SK-N-SH (cell line): ENCODE results near the gene VPS50. TPM values are rescaled to one million over a fixed set of nuclear protein-coding genes. Genes with fewer than 3 reads are reported as not detected.

Experiments
- CTCF ChIA-PET: fragments of 300-600, 350-600 bp; formaldehyde crosslinking; extraction: SDS; loops from one replicate; lab custom pipeline; 2021; lab: Yijun Ruan, JAX
- POLR2A ChIA-PET: fragments of 350-600 bp; sonication (Branson Sonifier 250); formaldehyde crosslinking; extraction: SDS; loops from one replicate; lab custom pipeline; 2020; ENCODE audit warnings: antibody characterized with exemption, inconsistent platforms; lab: Yijun Ruan, JAX
- DNase-seq: peaks from one replicate; pipeline ENCODE4 v3.0.0; 2012
- H2AFZ ChIP-seq: fragments of 200-600 bp; sonication (generic); 2 replicates; pipeline ENCODE4 v1.8.1; 2016; ENCODE audit warnings: antibody characterized with exemption, mild to moderate bottlenecking, low read depth
- H3F3A ChIP-seq: fragments of 200-600 bp; sonication (generic); replicated peaks from 2 replicates; pipeline ENCODE3; 2016; ENCODE audit warnings: antibody characterized with exemption, mild to moderate bottlenecking; ENCODE audit not compliant: insufficient read depth
- H3K27ac ChIP-seq, 2 experiments: fragments of 200-500 bp in 1 of 2; fragments of 200-600 bp in 1 of 2; sonication (Bioruptor generic) in 1 of 2; sonication (generic), shearing (Covaris generic) in 1 of 2; 2 replicates each; pipeline versions ENCODE4 v1.5.1 to v1.6.1; 2014 to 2016; ENCODE audit warnings: low read depth in 2 of 2, inconsistent platforms in 1 of 2, low read length in 1 of 2, mild to moderate bottlenecking in 1 of 2, mixed read lengths in 1 of 2
- H3K27me3 ChIP-seq: fragments of 200-600 bp; sonication (generic), shearing (Covaris generic); 2 replicates; pipeline ENCODE4 v1.6.1; 2016; ENCODE audit warnings: mixed run types; ENCODE audit not compliant: insufficient read depth
- H3K36me3 ChIP-seq, 2 experiments: fragments of 200-500 bp in 1 of 2; fragments of 200-600 bp in 1 of 2; sonication (Bioruptor generic) in 1 of 2; sonication (generic) in 1 of 2; replicated peaks in 1 of 2; 2 replicates each; pipeline versions ENCODE3 to v1.5.1; 2014 to 2016; ENCODE audit warnings: low read length in 1 of 2, mild to moderate bottlenecking in 1 of 2; ENCODE audit not compliant: insufficient read depth in 2 of 2, control insufficient read depth in 1 of 2
- H3K4me1 ChIP-seq, 2 experiments: fragments of 200-500 bp in 1 of 2; fragments of 200-600 bp in 1 of 2; sonication (Bioruptor generic) in 1 of 2; sonication (generic), shearing (Covaris generic) in 1 of 2; 2 replicates each; pipeline versions ENCODE4 v1.5.1 to v1.6.1; 2014 to 2016; ENCODE audit warnings: low read depth in 1 of 2, low read length in 1 of 2, mixed run types in 1 of 2; ENCODE audit not compliant: insufficient read depth in 2 of 2, control insufficient read depth in 1 of 2
- H3K4me2 ChIP-seq: fragments of 200-600 bp; sonication (generic), shearing (Covaris generic); 2 replicates; pipeline ENCODE4 v1.6.1; 2017; ENCODE audit warnings: mixed run types
- H3K4me3 ChIP-seq, 2 experiments: fragments of 200-500 bp in 1 of 2; fragments of 200-600 bp in 1 of 2; sonication (Bioruptor generic) in 1 of 2; sonication (generic), shearing (Covaris generic) in 1 of 2; 2 replicates each; pipeline versions ENCODE4 v1.5.1 to v1.8.1; 2014 to 2016; ENCODE audit warnings: low read depth in 2 of 2, inconsistent platforms in 1 of 2, low read length in 1 of 2, mild to moderate bottlenecking in 1 of 2, mixed read lengths in 1 of 2, moderate library complexity in 1 of 2
- H3K79me2 ChIP-seq: fragments of 200-600 bp; sonication (generic); 2 replicates; pipeline ENCODE4 v1.8.1; 2017; ENCODE audit warnings: mild to moderate bottlenecking; ENCODE audit not compliant: insufficient read depth
- H3K9ac ChIP-seq: fragments of 200-600 bp; sonication (generic); 2 replicates; pipeline ENCODE4 v1.6.1; 2017; ENCODE audit warnings: mixed run types
- H3K9me2 ChIP-seq: fragments of 200-600 bp; sonication (generic); 2 replicates; pipeline ENCODE4 v1.6.1; 2017; ENCODE audit warnings: mixed run types
- H3K9me3 ChIP-seq: fragments of 200-600 bp; sonication (generic); 2 replicates; pipeline ENCODE4 v1.6.1; 2017; ENCODE audit warnings: mixed run types, mild to moderate bottlenecking, moderate library complexity
- H4K20me1 ChIP-seq: fragments of 200-600 bp; sonication (generic); 2 replicates; pipeline ENCODE4 v1.6.1; 2017; ENCODE audit warnings: mild to moderate bottlenecking, mixed run types; ENCODE audit not compliant: insufficient read depth
- CHD2 ChIP-seq: fragments of 150-350 bp; IDR thresholded peaks from 2 replicates; pipeline ENCODE4 v1.6.1; 2018; ENCODE audit warnings: low read length; ENCODE audit not compliant: partially characterized antibody
- EP300 ChIP-seq, 2 experiments: IDR thresholded peaks; 2 replicates each; pipeline versions ENCODE4 v1.4.0 to v1.6.1; 2012; ENCODE audit warnings: borderline replicate concordance in 1 of 2, low read depth in 1 of 2, low read length in 1 of 2
- FOSL2 ChIP-seq: IDR thresholded peaks from 2 replicates; pipeline ENCODE4 v1.4.0; 2012; ENCODE audit warnings: low read depth, mild to moderate bottlenecking, moderate library complexity, borderline replicate concordance
- FOXM1 ChIP-seq: IDR thresholded peaks from 2 replicates; pipeline ENCODE4 v1.4.0; 2012; ENCODE audit warnings: low read depth, mild to moderate bottlenecking
- GABPA ChIP-seq: IDR thresholded peaks from 2 replicates; pipeline ENCODE4 v1.4.0; 2012; ENCODE audit warnings: low read depth, mild to moderate bottlenecking
- JUND ChIP-seq: IDR thresholded peaks from 2 replicates; pipeline ENCODE4 v1.4.0; 2012
- MEF2A ChIP-seq: IDR thresholded peaks from 2 replicates; pipeline ENCODE4 v1.4.0; 2012; ENCODE audit warnings: low read depth, borderline replicate concordance
- MXI1 ChIP-seq: IDR thresholded peaks from 2 replicates; pipeline ENCODE4 v1.6.1; 2012; ENCODE audit warnings: mild to moderate bottlenecking, low read depth, low read length, improper control_type of control experiment
- NFIC ChIP-seq: IDR thresholded peaks from 2 replicates; pipeline ENCODE4 v1.4.0; 2012; ENCODE audit warnings: borderline replicate concordance
- RAD21 ChIP-seq: IDR thresholded peaks from 2 replicates; pipeline ENCODE4 v1.6.1; 2012; ENCODE audit warnings: mild to moderate bottlenecking, low read length
- RCOR1 ChIP-seq: fragments of 150-350 bp; IDR thresholded peaks from 2 replicates; pipeline ENCODE4 v1.6.1; 2017; ENCODE audit warnings: antibody characterized with exemption, low read length
- SIN3A ChIP-seq: IDR thresholded peaks from 2 replicates; pipeline ENCODE4 v1.6.1; 2012; ENCODE audit warnings: low read depth, mild to moderate bottlenecking, low read length, moderate library complexity, borderline replicate concordance
- SMC3 ChIP-seq: IDR thresholded peaks from 2 replicates; pipeline ENCODE4 v1.6.1; 2012; ENCODE audit warnings: low read depth, low read length, improper control_type of control experiment
- WGBS: methylation state at CpG from one replicate; pipeline ENCODE4 v1.1.6; 2017; ENCODE audit warnings: low lambda C conversion rate; 5-methylcytosine and 5-hydroxymethylcytosine counted together
- polyA plus RNA-seq, 3 experiments: library from polyadenylated mRNA; depleted of rRNA; stranded (reverse); fragments of >200 nt; gene quantifications; 2 replicates each; pipeline ENCODE4 v1.2.3, GENCODE V29; 2012
- TF ChIP-seq, protein P1 (sequence below): fragments of 150-350 bp; IDR thresholded peaks from 2 replicates; pipeline ENCODE4 v1.6.1; 2016; ENCODE audit warnings: mild to moderate bottlenecking, low read depth, low read length
- TF ChIP-seq, protein P2 (sequence below): fragments of 200-600 bp; sonication (generic); IDR thresholded peaks from 2 replicates; pipeline ENCODE4 v1.6.1; 2017; ENCODE audit warnings: antibody characterized with exemption, mild to moderate bottlenecking, moderate library complexity
- TF ChIP-seq, protein P3 (sequence below): IDR thresholded peaks from 2 replicates; pipeline ENCODE4; 2012
- TF ChIP-seq, protein P4 (sequence below): IDR thresholded peaks from 2 replicates; pipeline ENCODE4 v1.6.1; 2012; ENCODE audit warnings: mild to moderate bottlenecking, low read depth, low read length, moderate library complexity
- TF ChIP-seq, protein P5 (sequence below): fragments of 150-350 bp; IDR thresholded peaks from 2 replicates; pipeline ENCODE4 v1.6.1; 2017; ENCODE audit warnings: antibody characterized with exemption, low read length, low read depth, borderline replicate concordance

The VPS50 gene
- polyA plus RNA-seq, 1 of the 3 experiments (the other 2 are of a cell fraction): 9.1 TPM

DNA sequence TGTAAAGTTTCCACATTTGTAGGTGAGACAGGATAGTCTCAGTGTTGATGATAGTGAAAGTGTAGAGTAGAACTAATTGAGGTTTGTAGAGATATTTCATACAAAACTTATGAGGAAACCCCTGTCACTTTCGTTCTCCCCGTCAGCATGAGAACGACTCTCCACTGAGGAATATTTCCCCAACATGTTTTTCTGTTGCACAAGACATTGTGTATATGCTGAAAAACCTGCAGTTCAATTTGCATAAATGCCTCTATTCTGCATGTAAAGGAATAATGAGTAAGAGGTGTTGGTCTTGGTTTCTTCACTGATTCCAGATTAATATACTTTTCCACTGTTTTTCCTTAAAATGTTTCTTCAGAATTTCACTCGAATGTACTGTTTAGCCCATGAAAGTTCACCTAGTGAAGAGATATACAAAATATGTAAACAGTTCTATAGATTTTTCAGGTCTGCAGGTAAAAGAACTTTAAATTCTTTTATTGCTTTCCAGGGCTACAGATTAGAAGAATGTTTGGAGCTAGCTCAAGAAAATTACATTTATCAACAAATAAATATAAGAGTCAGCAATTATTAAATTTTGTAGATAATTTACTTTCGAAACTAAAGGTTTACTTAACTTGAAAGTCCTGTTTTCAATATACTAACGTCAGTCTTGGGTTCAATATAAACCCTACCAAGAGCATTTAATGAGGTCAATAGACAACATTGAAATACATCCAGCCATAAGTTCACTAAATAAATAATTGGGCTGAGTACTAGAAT is 43.1 kb upstream of the VPS50 start:
- no peak overlapping the region for H3K4me2 ChIP-seq
- 16% methylated on average over 6 of the region's 6 CpGs for WGBS
- H3K79me2 ChIP-seq: no peaks in the 10 kb centered on the region
- H3K27me3 ChIP-seq: peaks cover 31% of the 10 kb centered on the region; the same call in 1 of the 2 replicates
- CTCF ChIA-PET: no interaction called here
- H3K27ac ChIP-seq: no peak overlapping the region
- no peak overlapping the region for H3K9ac ChIP-seq
- no peak for DNase-seq
- no peaks in the 10 kb centered on the region for H4K20me1 ChIP-seq
- H3K4me1 ChIP-seq: no peaks in the 10 kb centered on the region
- H3K9me3 ChIP-seq: no peaks in the 10 kb centered on the region
- no peak overlapping the region for H3K4me3 ChIP-seq
- no peaks in the 10 kb centered on the region for H3K36me3 ChIP-seq
- H2AFZ ChIP-seq: no peak overlapping the region; the same call in 1 of the 2 replicates
- no peaks in the 10 kb centered on the region for H3K9me2 ChIP-seq
- TF ChIP-seq FOXM1: no peak
- no peak for TF ChIP-seq NFIC
- no peak for TF ChIP-seq RCOR1
- TF ChIP-seq, protein P1, sequence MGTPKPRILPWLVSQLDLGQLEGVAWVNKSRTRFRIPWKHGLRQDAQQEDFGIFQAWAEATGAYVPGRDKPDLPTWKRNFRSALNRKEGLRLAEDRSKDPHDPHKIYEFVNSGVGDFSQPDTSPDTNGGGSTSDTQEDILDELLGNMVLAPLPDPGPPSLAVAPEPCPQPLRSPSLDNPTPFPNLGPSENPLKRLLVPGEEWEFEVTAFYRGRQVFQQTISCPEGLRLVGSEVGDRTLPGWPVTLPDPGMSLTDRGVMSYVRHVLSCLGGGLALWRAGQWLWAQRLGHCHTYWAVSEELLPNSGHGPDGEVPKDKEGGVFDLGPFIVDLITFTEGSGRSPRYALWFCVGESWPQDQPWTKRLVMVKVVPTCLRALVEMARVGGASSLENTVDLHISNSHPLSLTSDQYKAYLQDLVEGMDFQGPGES: no peak
- no peak for TF ChIP-seq CHD2
- no peak for TF ChIP-seq GABPA
- POLR2A ChIA-PET: no interaction called here
- no peaks in the 10 kb centered on the region for H3F3A ChIP-seq

DNA sequence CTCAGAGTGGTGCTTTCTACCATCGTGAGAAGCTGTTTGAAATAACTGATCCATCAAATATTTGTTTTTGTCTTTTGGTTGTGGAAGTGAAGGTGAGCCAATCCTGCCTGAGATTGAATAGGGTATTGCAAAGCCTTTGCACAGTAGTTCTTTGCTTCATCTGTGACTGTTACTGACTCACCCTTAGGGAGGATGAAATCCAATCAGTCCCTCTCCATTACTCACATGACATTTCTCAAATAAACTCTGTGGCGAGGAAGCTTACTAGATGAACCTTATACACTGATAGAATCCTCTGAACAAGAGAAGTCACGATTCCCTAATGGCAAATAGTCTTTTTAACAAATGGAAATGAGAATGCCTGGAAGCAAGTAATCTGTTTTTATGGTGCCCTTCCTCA is 37.8 kb upstream of the VPS50 start:
- ChIA-PET POLR2A (no interaction called here), CTCF (interaction anchor here (1.0 to 1.4 kb wide), 3 partner anchors 16 to 33 kb away, joined by 3 to 4 read pairs (median 3); no protein-coding TSS in a partner anchor)
- Histone ChIP-seq H3F3A (no peaks in the 10 kb centered on the region), H3K4me2 (no peak overlapping the region), H4K20me1 (no peaks in the 10 kb centered on the region), H3K4me1 (no peaks in the 10 kb centered on the region; a peak in 1 of 4 replicates), H3K4me3 (no peak overlapping the region), H3K36me3 (no peaks in the 10 kb centered on the region), H3K9ac (no peak overlapping the region), H3K79me2 (no peaks in the 10 kb centered on the region), H3K27ac (no peak overlapping the region), H3K9me3 (no peaks in the 10 kb centered on the region), H3K27me3 (peaks cover 26% of the 10 kb centered on the region; the same call in 1 of the 2 replicates), H3K9me2 (no peaks in the 10 kb centered on the region), H2AFZ (peak overlapping the region; percentile 5; the same call in 1 of the 2 replicates)
- WGBS: under 1% methylated on average over 3 of the region's 3 CpGs
- no peak for DNase-seq
- TF ChIP-seq, protein P2, sequence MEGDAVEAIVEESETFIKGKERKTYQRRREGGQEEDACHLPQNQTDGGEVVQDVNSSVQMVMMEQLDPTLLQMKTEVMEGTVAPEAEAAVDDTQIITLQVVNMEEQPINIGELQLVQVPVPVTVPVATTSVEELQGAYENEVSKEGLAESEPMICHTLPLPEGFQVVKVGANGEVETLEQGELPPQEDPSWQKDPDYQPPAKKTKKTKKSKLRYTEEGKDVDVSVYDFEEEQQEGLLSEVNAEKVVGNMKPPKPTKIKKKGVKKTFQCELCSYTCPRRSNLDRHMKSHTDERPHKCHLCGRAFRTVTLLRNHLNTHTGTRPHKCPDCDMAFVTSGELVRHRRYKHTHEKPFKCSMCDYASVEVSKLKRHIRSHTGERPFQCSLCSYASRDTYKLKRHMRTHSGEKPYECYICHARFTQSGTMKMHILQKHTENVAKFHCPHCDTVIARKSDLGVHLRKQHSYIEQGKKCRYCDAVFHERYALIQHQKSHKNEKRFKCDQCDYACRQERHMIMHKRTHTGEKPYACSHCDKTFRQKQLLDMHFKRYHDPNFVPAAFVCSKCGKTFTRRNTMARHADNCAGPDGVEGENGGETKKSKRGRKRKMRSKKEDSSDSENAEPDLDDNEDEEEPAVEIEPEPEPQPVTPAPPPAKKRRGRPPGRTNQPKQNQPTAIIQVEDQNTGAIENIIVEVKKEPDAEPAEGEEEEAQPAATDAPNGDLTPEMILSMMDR: no peak
- no peak for TF ChIP-seq NFIC
- TF ChIP-seq, protein P3, sequence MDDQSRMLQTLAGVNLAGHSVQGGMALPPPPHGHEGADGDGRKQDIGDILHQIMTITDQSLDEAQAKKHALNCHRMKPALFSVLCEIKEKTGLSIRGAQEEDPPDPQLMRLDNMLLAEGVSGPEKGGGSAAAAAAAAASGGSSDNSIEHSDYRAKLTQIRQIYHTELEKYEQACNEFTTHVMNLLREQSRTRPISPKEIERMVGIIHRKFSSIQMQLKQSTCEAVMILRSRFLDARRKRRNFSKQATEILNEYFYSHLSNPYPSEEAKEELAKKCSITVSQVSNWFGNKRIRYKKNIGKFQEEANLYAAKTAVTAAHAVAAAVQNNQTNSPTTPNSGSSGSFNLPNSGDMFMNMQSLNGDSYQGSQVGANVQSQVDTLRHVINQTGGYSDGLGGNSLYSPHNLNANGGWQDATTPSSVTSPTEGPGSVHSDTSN: no peak
- TF ChIP-seq, protein P4, sequence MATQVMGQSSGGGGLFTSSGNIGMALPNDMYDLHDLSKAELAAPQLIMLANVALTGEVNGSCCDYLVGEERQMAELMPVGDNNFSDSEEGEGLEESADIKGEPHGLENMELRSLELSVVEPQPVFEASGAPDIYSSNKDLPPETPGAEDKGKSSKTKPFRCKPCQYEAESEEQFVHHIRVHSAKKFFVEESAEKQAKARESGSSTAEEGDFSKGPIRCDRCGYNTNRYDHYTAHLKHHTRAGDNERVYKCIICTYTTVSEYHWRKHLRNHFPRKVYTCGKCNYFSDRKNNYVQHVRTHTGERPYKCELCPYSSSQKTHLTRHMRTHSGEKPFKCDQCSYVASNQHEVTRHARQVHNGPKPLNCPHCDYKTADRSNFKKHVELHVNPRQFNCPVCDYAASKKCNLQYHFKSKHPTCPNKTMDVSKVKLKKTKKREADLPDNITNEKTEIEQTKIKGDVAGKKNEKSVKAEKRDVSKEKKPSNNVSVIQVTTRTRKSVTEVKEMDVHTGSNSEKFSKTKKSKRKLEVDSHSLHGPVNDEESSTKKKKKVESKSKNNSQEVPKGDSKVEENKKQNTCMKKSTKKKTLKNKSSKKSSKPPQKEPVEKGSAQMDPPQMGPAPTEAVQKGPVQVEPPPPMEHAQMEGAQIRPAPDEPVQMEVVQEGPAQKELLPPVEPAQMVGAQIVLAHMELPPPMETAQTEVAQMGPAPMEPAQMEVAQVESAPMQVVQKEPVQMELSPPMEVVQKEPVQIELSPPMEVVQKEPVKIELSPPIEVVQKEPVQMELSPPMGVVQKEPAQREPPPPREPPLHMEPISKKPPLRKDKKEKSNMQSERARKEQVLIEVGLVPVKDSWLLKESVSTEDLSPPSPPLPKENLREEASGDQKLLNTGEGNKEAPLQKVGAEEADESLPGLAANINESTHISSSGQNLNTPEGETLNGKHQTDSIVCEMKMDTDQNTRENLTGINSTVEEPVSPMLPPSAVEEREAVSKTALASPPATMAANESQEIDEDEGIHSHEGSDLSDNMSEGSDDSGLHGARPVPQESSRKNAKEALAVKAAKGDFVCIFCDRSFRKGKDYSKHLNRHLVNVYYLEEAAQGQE: no peak
- TF ChIP-seq CHD2: no peak
- no peak for TF ChIP-seq FOSL2
- TF ChIP-seq, protein P5, sequence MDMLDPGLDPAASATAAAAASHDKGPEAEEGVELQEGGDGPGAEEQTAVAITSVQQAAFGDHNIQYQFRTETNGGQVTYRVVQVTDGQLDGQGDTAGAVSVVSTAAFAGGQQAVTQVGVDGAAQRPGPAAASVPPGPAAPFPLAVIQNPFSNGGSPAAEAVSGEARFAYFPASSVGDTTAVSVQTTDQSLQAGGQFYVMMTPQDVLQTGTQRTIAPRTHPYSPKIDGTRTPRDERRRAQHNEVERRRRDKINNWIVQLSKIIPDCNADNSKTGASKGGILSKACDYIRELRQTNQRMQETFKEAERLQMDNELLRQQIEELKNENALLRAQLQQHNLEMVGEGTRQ: no peak
- TF ChIP-seq SMC3: no peak
- TF ChIP-seq EP300 (IDR thresholded peaks at IDR 0.05; ENCODE audit: borderline replicate concordance in 1 of 2, low read depth in 1 of 2, low read length in 1 of 2): no peak
- no peak for TF ChIP-seq SIN3A
- TF ChIP-seq RAD21: no peak
- TF ChIP-seq MXI1: no peak
- TF ChIP-seq JUND: no peak
- no peak for TF ChIP-seq MEF2A
